Activated CD8-positive, alpha-beta memory T cell treated with anti-CD3 and anti-CD28 coated beads, Interleukin-2, amount 50 U/mL, for 24 hours (primary cell): ENCODE data around the gene ERI3.

Experiments used
- DNase-seq: peaks from one replicate; pipeline ENCODE4 v3.0.0-alpha.2; 2020; ENCODE audit errors: extremely low read depth

The ERI3 gene

GRCh38 chr1:44237721-44238457 is 117.2 kb downstream of the ERI3 start:
- DNase-seq, result no peak

GRCh38 chr1:44236490-44237272 is 118.4 kb downstream of the ERI3 start:
- no peak for DNase-seq

- no peak for DNase-seq
Measured at GRCh38 chr1:44235808-44236207, 119.2 kb downstream of the ERI3 start.

- no peak for DNase-seq
Measured at GRCh38 chr1:44233593-44233992, 121.5 kb downstream of the ERI3 start.

GRCh38 chr1:44230796-44231195 is 124.3 kb downstream of the ERI3 start:
- no peak for DNase-seq

GRCh38 chr1:44229435-44230167 is 125.5 kb downstream of the ERI3 start:
- no peak for DNase-seq

GRCh38 chr1:44228218-44228617 is 126.8 kb downstream of the ERI3 start:
- DNase-seq, result no peak

GRCh38 chr1:44227211-44227610 is 127.8 kb downstream of the ERI3 start:
- no peak for DNase-seq

GRCh38 chr1:44225761-44226160 is 129.3 kb downstream of the ERI3 start:
- DNase-seq, result no peak

- DNase-seq, result no peak
Measured at GRCh38 chr1:44223187-44223610, 131.9 kb downstream of the ERI3 start.

- DNase-seq, result no peak
Measured at GRCh38 chr1:44222397-44223186, 132.5 kb downstream of the ERI3 start.

GRCh38 chr1:44221769-44222168 is 133.3 kb downstream of the ERI3 start:
- no peak for DNase-seq

GRCh38 chr1:44220755-44221154 is 134.3 kb downstream of the ERI3 start:
- no peak for DNase-seq

- DNase-seq, result no peak
Measured at GRCh38 chr1:44220001-44220751, 134.9 kb downstream of the ERI3 start.

GRCh38 chr1:44219301-44219626 is 135.8 kb downstream of the ERI3 start:
- no peak for DNase-seq

- no peak for DNase-seq
Measured at GRCh38 chr1:44218503-44219300, 136.4 kb downstream of the ERI3 start.

- DNase-seq, result peak; percentile 49
Measured at GRCh38 chr1:44217809-44218410, 137.1 kb downstream of the ERI3 start.

GRCh38 chr1:44213222-44214112 is 141.6 kb downstream of the ERI3 start, which contains the start of gene DMAP1:
TSS of gene DMAP1 (plus strand) at chr1:44213471. CDS start at chr1:44213754, 283 bp downstream.
- peak; percentile 62 for DNase-seq
